Measurements from ENCODE around the gene PKD1. TPM values are rescaled to one million over a fixed set of nuclear protein-coding genes. Genes with fewer than 3 reads are reported as not detected.
"Not testable (repeated sequence)": the region's sequence is repeated elsewhere in the genome, so short reads cannot be mapped to it uniquely, and the experiment has no call there.

Gene PKD1
- total RNA-seq, result 139 and 180 TPM in 2 replicates

DNA sequence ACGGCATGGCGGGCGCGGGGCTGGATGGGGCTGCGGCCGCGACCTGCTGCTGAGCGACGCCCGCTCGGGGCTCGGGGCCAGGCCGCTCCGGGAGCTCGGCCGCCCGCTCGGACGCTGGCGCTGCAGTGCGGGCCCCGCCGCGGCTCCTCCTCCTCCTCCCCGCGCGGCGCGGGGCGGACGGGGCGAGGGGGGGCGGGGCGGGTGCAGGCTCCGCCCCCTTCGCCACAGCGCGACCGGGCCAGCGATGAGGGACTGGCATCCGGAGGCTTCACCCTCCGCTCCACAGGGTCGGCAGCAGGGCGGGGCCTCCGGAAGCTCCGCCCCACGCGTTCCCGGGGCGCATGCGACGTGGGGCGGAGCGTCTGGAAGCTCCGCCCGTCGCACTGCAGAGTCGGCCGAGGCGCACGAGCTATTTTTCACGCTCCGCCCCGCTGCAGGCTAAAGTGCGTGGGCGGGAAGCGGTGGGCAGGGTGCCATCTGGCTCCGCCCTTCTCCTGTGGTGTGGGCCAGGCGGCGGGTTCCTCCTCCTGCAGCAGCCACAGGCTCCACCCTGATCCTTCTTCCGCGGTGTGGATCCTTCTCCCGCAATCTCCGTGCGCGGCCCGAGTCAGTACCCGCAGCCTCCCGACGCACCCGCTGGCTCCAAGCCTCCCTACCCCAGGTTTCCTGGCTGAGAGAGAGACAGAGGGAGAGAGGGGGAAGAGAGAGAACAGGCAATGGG is at the start of gene PKD1:
Gene PKD1 (minus strand): TSS at position 129 of the 721 bp plus-strand sequence. CDS start 209 bp downstream, outside the sequence.
- H3K36me3 ChIP-seq (ENCODE audit: insufficient read depth, low read length); H3K9me3 ChIP-seq (ENCODE audit: low read depth, low read length); H3K27ac ChIP-seq (ENCODE audit: low read depth, low read length); H4K20me1 ChIP-seq (ENCODE audit: insufficient read depth, low read length); H3K27me3 ChIP-seq (ENCODE audit: insufficient read depth, low read length); H3K4me1 ChIP-seq (ENCODE audit: insufficient read depth, low read length): not testable (repeated sequence)
- H3K79me2 ChIP-seq (ENCODE audit: insufficient read depth, low read length), result peaks cover 14% of the 10 kb centered on the region
- peak; percentile 92 for DNase-seq (ENCODE audit: insufficient read length, low spot score, missing footprints)
- peak within 1 kb of the TSS; percentile 70 for H3K4me2 ChIP-seq (ENCODE audit: insufficient read depth, low read length)
- peak within 1 kb of the TSS; percentile 70 for H3K4me3 ChIP-seq (ENCODE audit: insufficient read depth, low read length)
- peak within 1 kb of the TSS; percentile 62 for H2AFZ ChIP-seq (ENCODE audit: low read length)

DNA sequence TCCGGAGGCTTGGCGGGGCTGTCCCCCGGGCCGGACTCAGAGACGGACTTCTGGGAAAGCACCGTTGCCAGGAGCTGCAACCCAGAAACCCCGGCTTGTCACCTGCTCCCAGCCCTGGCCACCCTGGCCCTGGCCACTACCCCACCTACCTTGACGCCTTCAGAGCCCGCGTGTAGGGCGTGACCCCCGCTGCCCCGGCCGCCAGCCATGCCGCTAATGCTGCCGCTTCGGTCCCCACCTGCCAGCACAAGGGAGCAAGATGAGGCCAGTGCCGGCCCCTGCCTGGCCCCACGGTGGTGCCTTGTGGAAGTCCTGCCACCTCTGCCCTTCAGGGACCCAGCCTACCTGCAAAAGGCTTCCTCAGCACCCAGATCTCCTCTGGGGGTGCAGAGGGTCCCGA is 49.3 kb upstream of the PKD1 start:
- Histone ChIP-seq H3K4me2 (ENCODE audit: insufficient read depth, low read length) (no peak overlapping the region), H2AFZ (ENCODE audit: low read length) (no peak overlapping the region), H3K4me3 (ENCODE audit: insufficient read depth, low read length) (no peak overlapping the region), H3K79me2 (ENCODE audit: insufficient read depth, low read length) (no peaks in the 10 kb centered on the region), H3K27me3 (ENCODE audit: insufficient read depth, low read length) (no peaks in the 10 kb centered on the region), H3K27ac (ENCODE audit: low read depth, low read length) (no peak overlapping the region), H3K9me3 (ENCODE audit: low read depth, low read length) (no peaks in the 10 kb centered on the region), H4K20me1 (ENCODE audit: insufficient read depth, low read length) (no peaks in the 10 kb centered on the region), H3K36me3 (ENCODE audit: insufficient read depth, low read length) (no peaks in the 10 kb centered on the region), H3K4me1 (ENCODE audit: insufficient read depth, low read length) (no peaks in the 10 kb centered on the region)
- no peak for DNase-seq (ENCODE audit: insufficient read length, low spot score, missing footprints)
- TF ChIP-seq, protein P1, sequence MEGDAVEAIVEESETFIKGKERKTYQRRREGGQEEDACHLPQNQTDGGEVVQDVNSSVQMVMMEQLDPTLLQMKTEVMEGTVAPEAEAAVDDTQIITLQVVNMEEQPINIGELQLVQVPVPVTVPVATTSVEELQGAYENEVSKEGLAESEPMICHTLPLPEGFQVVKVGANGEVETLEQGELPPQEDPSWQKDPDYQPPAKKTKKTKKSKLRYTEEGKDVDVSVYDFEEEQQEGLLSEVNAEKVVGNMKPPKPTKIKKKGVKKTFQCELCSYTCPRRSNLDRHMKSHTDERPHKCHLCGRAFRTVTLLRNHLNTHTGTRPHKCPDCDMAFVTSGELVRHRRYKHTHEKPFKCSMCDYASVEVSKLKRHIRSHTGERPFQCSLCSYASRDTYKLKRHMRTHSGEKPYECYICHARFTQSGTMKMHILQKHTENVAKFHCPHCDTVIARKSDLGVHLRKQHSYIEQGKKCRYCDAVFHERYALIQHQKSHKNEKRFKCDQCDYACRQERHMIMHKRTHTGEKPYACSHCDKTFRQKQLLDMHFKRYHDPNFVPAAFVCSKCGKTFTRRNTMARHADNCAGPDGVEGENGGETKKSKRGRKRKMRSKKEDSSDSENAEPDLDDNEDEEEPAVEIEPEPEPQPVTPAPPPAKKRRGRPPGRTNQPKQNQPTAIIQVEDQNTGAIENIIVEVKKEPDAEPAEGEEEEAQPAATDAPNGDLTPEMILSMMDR (IDR thresholded peaks at IDR 0.05; ENCODE audit: extremely low read depth, low read depth, low read length), result no peak

DNA sequence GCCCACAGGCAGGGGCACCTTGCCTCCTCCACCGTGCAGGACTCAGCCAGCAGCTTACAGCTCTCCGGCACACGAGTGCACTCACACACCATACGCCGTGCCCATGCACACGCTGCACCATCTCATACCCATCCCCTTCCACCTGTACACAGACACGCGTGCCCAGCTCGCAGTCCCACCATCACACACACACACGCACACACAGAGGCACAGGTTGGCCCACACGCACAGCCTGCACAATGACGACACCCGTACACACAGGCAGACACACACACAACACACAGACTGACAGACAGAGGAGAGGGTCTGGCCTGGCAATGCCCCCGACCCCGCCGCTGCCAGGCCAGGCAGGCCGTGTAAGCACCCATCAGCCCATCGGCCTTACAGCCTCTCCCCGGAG is 48.6 kb upstream of the PKD1 start:
- Histone ChIP-seq H4K20me1 (ENCODE audit: insufficient read depth, low read length) (no peaks in the 10 kb centered on the region), H3K27me3 (ENCODE audit: insufficient read depth, low read length) (no peaks in the 10 kb centered on the region), H3K4me2 (ENCODE audit: insufficient read depth, low read length) (no peak overlapping the region), H3K4me1 (ENCODE audit: insufficient read depth, low read length) (no peaks in the 10 kb centered on the region), H3K4me3 (ENCODE audit: insufficient read depth, low read length) (no peak overlapping the region), H3K79me2 (ENCODE audit: insufficient read depth, low read length) (no peaks in the 10 kb centered on the region), H3K9me3 (ENCODE audit: low read depth, low read length) (no peaks in the 10 kb centered on the region), H3K27ac (ENCODE audit: low read depth, low read length) (no peak overlapping the region), H3K36me3 (ENCODE audit: insufficient read depth, low read length) (no peaks in the 10 kb centered on the region), H2AFZ (ENCODE audit: low read length) (no peak overlapping the region)
- no peak for DNase-seq (ENCODE audit: insufficient read length, low spot score, missing footprints)
- TF ChIP-seq, protein P1 (IDR thresholded peaks at IDR 0.05; ENCODE audit: extremely low read depth, low read depth, low read length), result no peak

DNA sequence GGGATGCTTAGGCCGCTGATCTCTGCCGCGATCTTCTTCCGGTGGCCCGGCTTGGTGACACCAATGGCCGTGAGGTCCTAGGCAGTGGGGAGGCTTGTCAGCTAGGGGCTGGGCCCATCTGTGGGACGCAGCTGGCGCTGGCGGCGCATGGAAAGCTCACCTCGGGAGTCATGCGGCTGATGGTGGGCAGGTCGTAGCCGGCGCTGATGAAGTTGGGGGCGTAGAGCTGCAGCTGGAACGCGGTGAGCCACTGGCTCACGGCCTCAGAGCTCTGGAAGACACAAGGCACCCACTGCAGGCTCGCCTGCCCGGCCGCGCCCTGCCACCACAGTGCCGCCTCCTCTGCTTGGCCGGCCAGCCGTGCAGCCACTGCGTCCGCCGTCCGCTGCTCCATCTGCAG is 48.0 kb upstream of the PKD1 start:
- Histone ChIP-seq H3K4me2 (ENCODE audit: insufficient read depth, low read length) (no peak overlapping the region), H3K27ac (ENCODE audit: low read depth, low read length) (no peak overlapping the region), H3K9me3 (ENCODE audit: low read depth, low read length) (no peaks in the 10 kb centered on the region), H3K79me2 (ENCODE audit: insufficient read depth, low read length) (no peaks in the 10 kb centered on the region), H4K20me1 (ENCODE audit: insufficient read depth, low read length) (no peaks in the 10 kb centered on the region), H3K4me1 (ENCODE audit: insufficient read depth, low read length) (no peaks in the 10 kb centered on the region), H3K36me3 (ENCODE audit: insufficient read depth, low read length) (no peaks in the 10 kb centered on the region), H3K4me3 (ENCODE audit: insufficient read depth, low read length) (no peak overlapping the region), H3K27me3 (ENCODE audit: insufficient read depth, low read length) (no peaks in the 10 kb centered on the region), H2AFZ (ENCODE audit: low read length) (no peak overlapping the region)
- no peak for DNase-seq (ENCODE audit: insufficient read length, low spot score, missing footprints)
- TF ChIP-seq, protein P1 (IDR thresholded peaks at IDR 0.05; ENCODE audit: extremely low read depth, low read depth, low read length), result no peak
